HepG2 (cell line): ENCODE data around the gene LENG1. TPM values are rescaled to one million over a fixed set of nuclear protein-coding genes. Genes with fewer than 3 reads are reported as not detected.

Experiments used
- ARHGAP35 ChIP-seq: sonication (generic); formaldehyde crosslinking; IDR thresholded peaks from 2 replicates; pipeline ENCODE4 v1.9.0; 2022; ENCODE audit warnings: mild to moderate bottlenecking, inconsistent platforms, moderate library complexity, missing genetic modification reagents, borderline replicate concordance
- ARID2 ChIP-seq: sonication (generic); formaldehyde crosslinking; IDR thresholded peaks from 2 replicates; pipeline ENCODE4 v1.8.1; 2022; ENCODE audit warnings: mild to moderate bottlenecking, missing genetic modification reagents, borderline replicate concordance
- EP300 ChIP-seq, 3 experiments: sonication (generic) in 1 of 3; formaldehyde crosslinking in 1 of 3; IDR thresholded peaks; 2 replicates each; pipeline versions ENCODE4 v1.5.1 to v1.6.1; 2011 to 2020; ENCODE audit warnings: low read depth in 2 of 3, low read length in 2 of 3, borderline replicate concordance in 1 of 3, improper control_type of control experiment in 1 of 3, mild to moderate bottlenecking in 1 of 3, missing genetic modification reagents in 1 of 3, moderate library complexity in 1 of 3
- GZF1 ChIP-seq: sonication (generic); formaldehyde crosslinking; IDR thresholded peaks from 2 replicates; pipeline ENCODE4 v1.5.1; 2020; ENCODE audit warnings: mild to moderate bottlenecking, missing genetic modification reagents
- KLF12 ChIP-seq: sonication (generic); formaldehyde crosslinking; IDR thresholded peaks from 2 replicates; pipeline ENCODE4 v1.4.0; 2020; ENCODE audit warnings: missing genetic modification reagents, borderline replicate concordance
- KLF13 ChIP-seq: sonication (generic); formaldehyde crosslinking; IDR thresholded peaks from 2 replicates; pipeline ENCODE4 v1.4.0; 2020; ENCODE audit warnings: mild to moderate bottlenecking, missing genetic modification reagents
- NR2F6 ChIP-seq, 2 experiments: IDR thresholded peaks; 2 replicates each; pipeline ENCODE4 v1.6.1; 2016; ENCODE audit warnings: antibody characterized with exemption in 1 of 2, mild to moderate bottlenecking in 1 of 2
- RAD21 ChIP-seq: fragments of 450-650 bp; formaldehyde crosslinking; IDR thresholded peaks from 2 replicates; pipeline ENCODE4 v1.5.0; 2020; ENCODE audit warnings: mild to moderate bottlenecking
- U2AF1 ChIP-seq: fragments of 200-400 bp; formaldehyde crosslinking; optimal IDR thresholded peaks from 2 replicates; pipeline ENCODE3; 2017; ENCODE audit warnings: mild to moderate bottlenecking, low read depth, low read length
- ZBTB7B ChIP-seq: sonication (generic); formaldehyde crosslinking; IDR thresholded peaks from 2 replicates; pipeline ENCODE4 v1.4.0; 2020; ENCODE audit warnings: missing genetic modification reagents
- ZC3H13 ChIP-seq: sonication (generic); formaldehyde crosslinking; IDR thresholded peaks from 2 replicates; pipeline ENCODE4 v1.8.1; 2023; ENCODE audit warnings: mild to moderate bottlenecking, missing genetic modification reagents, moderate library complexity
- ZNF121 ChIP-seq: sonication (generic); formaldehyde crosslinking; IDR thresholded peaks from 2 replicates; pipeline ENCODE4 v1.5.0; 2020; ENCODE audit warnings: mild to moderate bottlenecking, missing genetic modification reagents
- ZNF333 ChIP-seq: sonication (generic); formaldehyde crosslinking; IDR thresholded peaks from 2 replicates; pipeline ENCODE4 v1.4.0; 2020; ENCODE audit warnings: mild to moderate bottlenecking, missing genetic modification reagents, borderline replicate concordance
- ZNF607 ChIP-seq: sonication (generic); formaldehyde crosslinking; IDR thresholded peaks from 2 replicates; pipeline ENCODE4 v1.5.1; 2020; ENCODE audit warnings: missing genetic modification reagents, mild to moderate bottlenecking, borderline replicate concordance
- ZNF782 ChIP-seq: sonication (generic); formaldehyde crosslinking; IDR thresholded peaks from 2 replicates; pipeline ENCODE4 v1.4.0; 2020; ENCODE audit warnings: missing genetic modification reagents, mild to moderate bottlenecking, borderline replicate concordance
- ZSCAN22 ChIP-seq: sonication (generic); formaldehyde crosslinking; IDR thresholded peaks from 2 replicates; pipeline ENCODE4 v1.4.0; 2020; ENCODE audit warnings: mild to moderate bottlenecking, missing genetic modification reagents
- polyA plus RNA-seq, 8 experiments: library from polyadenylated mRNA; depleted of rRNA in 3 of 8; stranded (reverse) in 7 of 8; unstranded in 1 of 8; fragments of >200 nt; fragmentation: Illumina TruSeq in 4 of 8; extraction: Trizol in 4 of 8; gene quantifications; 2 replicates each; pipeline versions ENCODE4 v1.2.1 to v1.2.3, GENCODE V29; 2011 to 2016; ENCODE audit warnings: low read depth in 4 of 8, missing spikeins in 1 of 8, mixed read lengths in 1 of 8; ENCODE audit not compliant: insufficient read depth in 1 of 8
- total RNA-seq, 5 experiments: library from RNA; depleted of rRNA; stranded (reverse); fragments of >200 nt; fragmentation: Illumina TruSeq; extraction: Trizol; gene quantifications; 2 replicates each; pipeline ENCODE4 v1.2.3, GENCODE V29; 2016; ENCODE audit warnings: low read depth in 1 of 5
- TF ChIP-seq, protein P1 (sequence below): sonication (generic); formaldehyde crosslinking; IDR thresholded peaks from 2 replicates; pipeline ENCODE4 v1.9.0; 2022; ENCODE audit warnings: low read depth, missing genetic modification reagents
- TF ChIP-seq, protein P2 (sequence below), 2 experiments: sonication (generic) in 1 of 2; formaldehyde crosslinking in 1 of 2; IDR thresholded peaks; 2 replicates each; pipeline versions ENCODE4 v1.5.1 to v1.6.1; 2011 to 2020; ENCODE audit warnings: borderline replicate concordance in 1 of 2, low read depth in 1 of 2, low read length in 1 of 2, mild to moderate bottlenecking in 1 of 2, missing genetic modification reagents in 1 of 2, moderate library complexity in 1 of 2
- TF ChIP-seq, protein P3 (sequence below): sonication (generic); formaldehyde crosslinking; IDR thresholded peaks from 2 replicates; pipeline ENCODE4 v1.5.1; 2020; ENCODE audit warnings: mild to moderate bottlenecking, missing genetic modification reagents, borderline replicate concordance
- TF ChIP-seq, protein P4 (sequence below): sonication (generic); formaldehyde crosslinking; IDR thresholded peaks from 2 replicates; pipeline ENCODE4 v1.4.0; 2020; ENCODE audit warnings: mild to moderate bottlenecking, missing genetic modification reagents
- TF ChIP-seq, protein P5 (sequence below): sonication (generic); formaldehyde crosslinking; IDR thresholded peaks from 2 replicates; pipeline ENCODE4 v1.4.0; 2020; ENCODE audit warnings: mild to moderate bottlenecking, missing genetic modification reagents

Gene LENG1
- total and polyA plus RNA-seq, 2 of the 13 experiments (the other 11 are each of a cell fraction or from before 2014, with no cell fraction given) = 1.8 to 3.8 TPM

DNA sequence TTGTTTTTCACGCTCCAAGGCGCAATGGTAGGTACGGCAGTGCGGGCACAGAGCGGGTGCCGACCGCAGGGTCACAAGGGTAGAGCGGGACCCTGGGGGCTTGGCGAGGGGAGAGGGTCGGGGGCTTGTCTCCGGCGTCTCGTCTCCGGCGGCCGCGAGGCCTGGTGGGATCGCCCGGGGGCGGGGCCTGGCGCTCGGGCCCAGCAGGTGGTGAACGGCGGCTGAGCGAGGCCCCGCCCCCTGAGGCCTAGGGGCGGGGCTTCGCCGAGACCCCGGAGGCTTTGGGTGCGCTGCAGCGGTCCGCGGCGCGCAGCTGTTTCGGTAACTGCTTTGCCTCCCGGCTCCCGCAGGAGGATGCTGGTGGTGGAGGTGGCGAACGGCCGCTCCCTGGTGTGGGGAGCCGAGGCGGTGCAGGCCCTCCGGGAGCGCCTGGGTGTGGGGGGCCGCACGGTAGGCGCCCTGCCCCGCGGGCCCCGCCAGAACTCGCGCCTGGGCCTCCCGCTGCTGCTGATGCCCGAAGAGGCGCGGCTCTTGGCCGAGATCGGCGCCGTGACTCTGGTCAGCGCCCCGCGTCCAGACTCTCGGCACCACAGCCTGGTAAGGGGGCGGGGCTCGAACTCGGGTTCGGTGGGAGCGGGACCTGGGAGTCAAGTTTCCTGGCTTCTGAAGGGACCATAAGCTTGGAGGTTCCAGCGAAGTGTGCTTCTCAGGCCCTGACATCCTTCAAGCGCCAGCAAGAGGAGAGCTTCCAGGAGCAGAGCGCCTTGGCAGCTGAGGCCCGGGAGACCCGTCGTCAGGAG lies 31.7 kb upstream of the LENG1 start, which contains the start of gene TSEN34 (continued):
- TF ChIP-seq EP300 (IDR thresholded peaks at IDR 0.05; ENCODE audit: low read depth in 2 of 2, low read length in 2 of 2) (no peak), EP300 (CRISPR knock-in tag; IDR thresholded peaks at IDR 0.05; ENCODE audit: borderline replicate concordance) (0 out of 2 replicates have a peak, but pooled peaks have one; percentile 26), U2AF1 (no peak), RAD21 (CRISPR knock-in tag) (no peak), ZNF607 (CRISPR knock-in tag) (peak; percentile 68; the same call in 1 of the 2 replicates), ZSCAN22 (CRISPR knock-in tag) (no peak), ZC3H13 (CRISPR knock-in tag) (peak; percentile 61; the same call in 1 of the 2 replicates), GZF1 (CRISPR knock-in tag) (no peak), NR2F6 (IDR thresholded peaks at IDR 0.05) (no peak), NR2F6 (CRISPR knock-in tag; IDR thresholded peaks at IDR 0.05) (no peak), ARHGAP35 (CRISPR knock-in tag) (peak; percentile 58), KLF13 (CRISPR knock-in tag) (no peak; the same call in 1 of the 2 replicates), ZNF333 (CRISPR knock-in tag) (peak; percentile 93; the same call in 1 of the 2 replicates), ZNF782 (CRISPR knock-in tag) (no peak), ZBTB7B (CRISPR knock-in tag) (peak; percentile 31; the same call in 1 of the 2 replicates), ARID2 (CRISPR knock-in tag) (peak; percentile 58; the same call in 1 of the 2 replicates), ZNF121 (CRISPR knock-in tag) (no peak), KLF12 (CRISPR knock-in tag) (no peak)
- TF ChIP-seq, protein P1, sequence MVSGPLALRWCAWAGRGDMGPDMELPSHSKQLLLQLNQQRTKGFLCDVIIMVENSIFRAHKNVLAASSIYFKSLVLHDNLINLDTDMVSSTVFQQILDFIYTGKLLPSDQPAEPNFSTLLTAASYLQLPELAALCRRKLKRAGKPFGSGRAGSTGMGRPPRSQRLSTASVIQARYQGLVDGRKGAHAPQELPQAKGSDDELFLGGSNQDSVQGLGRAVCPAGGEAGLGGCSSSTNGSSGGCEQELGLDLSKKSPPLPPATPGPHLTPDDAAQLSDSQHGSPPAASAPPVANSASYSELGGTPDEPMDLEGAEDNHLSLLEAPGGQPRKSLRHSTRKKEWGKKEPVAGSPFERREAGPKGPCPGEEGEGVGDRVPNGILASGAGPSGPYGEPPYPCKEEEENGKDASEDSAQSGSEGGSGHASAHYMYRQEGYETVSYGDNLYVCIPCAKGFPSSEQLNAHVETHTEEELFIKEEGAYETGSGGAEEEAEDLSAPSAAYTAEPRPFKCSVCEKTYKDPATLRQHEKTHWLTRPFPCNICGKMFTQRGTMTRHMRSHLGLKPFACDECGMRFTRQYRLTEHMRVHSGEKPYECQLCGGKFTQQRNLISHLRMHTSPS (CRISPR knock-in tag) = no peak
- TF ChIP-seq, protein P2, sequence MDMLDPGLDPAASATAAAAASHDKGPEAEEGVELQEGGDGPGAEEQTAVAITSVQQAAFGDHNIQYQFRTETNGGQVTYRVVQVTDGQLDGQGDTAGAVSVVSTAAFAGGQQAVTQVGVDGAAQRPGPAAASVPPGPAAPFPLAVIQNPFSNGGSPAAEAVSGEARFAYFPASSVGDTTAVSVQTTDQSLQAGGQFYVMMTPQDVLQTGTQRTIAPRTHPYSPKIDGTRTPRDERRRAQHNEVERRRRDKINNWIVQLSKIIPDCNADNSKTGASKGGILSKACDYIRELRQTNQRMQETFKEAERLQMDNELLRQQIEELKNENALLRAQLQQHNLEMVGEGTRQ (IDR thresholded peaks at IDR 0.05; ENCODE audit: low read depth, low read length) = no peak
- TF ChIP-seq, protein P2 (CRISPR knock-in tag; IDR thresholded peaks at IDR 0.05; ENCODE audit: borderline replicate concordance) = no peak
- TF ChIP-seq, protein P3, sequence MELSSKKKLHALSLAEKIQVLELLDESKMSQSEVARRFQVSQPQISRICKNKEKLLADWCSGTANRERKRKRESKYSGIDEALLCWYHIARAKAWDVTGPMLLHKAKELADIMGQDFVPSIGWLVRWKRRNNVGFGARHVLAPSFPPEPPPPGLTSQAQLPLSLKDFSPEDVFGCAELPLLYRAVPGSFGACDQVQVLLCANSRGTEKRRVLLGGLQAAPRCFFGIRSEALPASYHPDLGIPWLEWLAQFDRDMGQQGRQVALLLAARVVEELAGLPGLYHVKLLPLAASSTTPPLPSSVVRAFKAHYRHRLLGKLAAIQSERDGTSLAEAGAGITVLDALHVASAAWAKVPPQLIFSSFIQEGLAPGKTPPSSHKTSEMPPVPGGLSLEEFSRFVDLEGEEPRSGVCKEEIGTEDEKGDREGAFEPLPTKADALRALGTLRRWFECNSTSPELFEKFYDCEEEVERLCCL = no peak; the same call in 1 of the 2 replicates
- TF ChIP-seq, protein P4, sequence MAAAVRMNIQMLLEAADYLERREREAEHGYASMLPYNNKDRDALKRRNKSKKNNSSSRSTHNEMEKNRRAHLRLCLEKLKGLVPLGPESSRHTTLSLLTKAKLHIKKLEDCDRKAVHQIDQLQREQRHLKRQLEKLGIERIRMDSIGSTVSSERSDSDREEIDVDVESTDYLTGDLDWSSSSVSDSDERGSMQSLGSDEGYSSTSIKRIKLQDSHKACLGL (CRISPR knock-in tag) = 0 out of 2 replicates have a peak, but pooled peaks have one; percentile 30
- TF ChIP-seq, protein P5, sequence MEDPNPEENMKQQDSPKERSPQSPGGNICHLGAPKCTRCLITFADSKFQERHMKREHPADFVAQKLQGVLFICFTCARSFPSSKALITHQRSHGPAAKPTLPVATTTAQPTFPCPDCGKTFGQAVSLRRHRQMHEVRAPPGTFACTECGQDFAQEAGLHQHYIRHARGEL = no peak
